Skeletal muscle satellite cell (primary cell): ENCODE measurements around the gene MUTYH.

Experiments used
- H3K27me3 ChIP-seq: 2 replicates; pipeline ENCODE4 v1.7.0; 2013; ENCODE audit warnings: low read length; ENCODE audit not compliant: control insufficient read depth, insufficient read depth
- H3K36me3 ChIP-seq: 2 replicates; pipeline ENCODE4 v1.7.0; 2013; ENCODE audit warnings: mild to moderate bottlenecking, control low read depth, low read length; ENCODE audit not compliant: insufficient read depth
- H3K4me1 ChIP-seq: 2 replicates; pipeline ENCODE4 v1.7.0; 2013; ENCODE audit warnings: low read length; ENCODE audit not compliant: control insufficient read depth, insufficient read depth
- H3K4me2 ChIP-seq: 2 replicates; pipeline ENCODE4 v1.7.0; 2013; ENCODE audit warnings: mild to moderate bottlenecking, low read length
- H3K4me3 ChIP-seq: 2 replicates; pipeline ENCODE4 v1.7.0; 2013; ENCODE audit warnings: low read length
- H3K9ac ChIP-seq: 2 replicates; pipeline ENCODE4 v1.7.0; 2013; ENCODE audit warnings: mild to moderate bottlenecking, low read depth, low read length, moderate library complexity
- H3K9me3 ChIP-seq: replicated peaks from 2 replicates; pipeline ENCODE4 v1.7.0; 2013; ENCODE audit warnings: mild to moderate bottlenecking, control low read depth, low read length

MUTYH gene

DNA sequence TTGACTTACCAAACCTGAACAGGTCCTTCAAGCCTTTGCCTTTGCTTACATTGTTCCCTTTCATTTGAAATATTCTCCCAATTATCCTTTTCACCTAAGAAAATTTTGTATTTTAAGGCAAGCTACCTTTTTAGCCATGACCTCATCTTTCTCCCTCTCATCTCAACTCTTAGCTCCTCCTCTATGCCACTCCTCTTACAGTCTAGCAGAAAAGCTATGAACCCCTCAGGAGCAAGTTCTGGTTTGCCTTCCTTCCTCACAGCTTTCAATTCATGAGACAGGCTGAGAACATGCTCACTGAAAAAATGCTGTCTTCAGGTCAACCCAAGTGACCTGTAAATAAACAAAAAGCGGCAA lies 8.3 kb upstream of the MUTYH start:
- no peak overlapping the region for H3K9ac ChIP-seq
- H3K36me3 ChIP-seq: peaks cover 12% of the 10 kb centered on the region
- H3K4me3 ChIP-seq: no peak overlapping the region
- peaks cover 8% of the 10 kb centered on the region for H3K4me1 ChIP-seq
- no peaks in the 10 kb centered on the region for H3K27me3 ChIP-seq
- no peaks in the 10 kb centered on the region for H3K9me3 ChIP-seq
- no peak overlapping the region for H3K4me2 ChIP-seq

DNA sequence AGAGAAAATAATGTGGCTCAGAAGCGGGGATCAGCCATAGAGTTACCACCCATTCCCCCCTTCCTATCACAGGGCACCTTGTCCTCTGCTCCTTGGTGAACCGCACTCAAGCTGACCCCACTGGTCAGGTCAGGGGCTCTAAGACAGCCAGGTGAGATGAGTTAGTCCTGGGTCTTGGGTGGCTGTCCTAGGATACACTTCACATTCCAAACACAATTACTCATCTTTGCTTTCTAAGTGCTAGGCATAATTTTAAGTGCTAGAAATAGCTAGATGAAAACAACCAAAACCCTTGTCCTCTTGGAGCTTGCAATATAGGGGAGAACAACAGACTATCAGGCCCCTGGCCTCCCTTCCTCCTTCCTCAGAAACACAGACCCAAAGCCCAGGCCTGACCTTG lies 7.8 kb upstream of the MUTYH start:
- H3K9ac ChIP-seq: no peak overlapping the region
- no peak overlapping the region for H3K4me2 ChIP-seq
- H3K27me3 ChIP-seq: no peaks in the 10 kb centered on the region
- no peak overlapping the region for H3K4me3 ChIP-seq
- H3K4me1 ChIP-seq: peaks cover 8% of the 10 kb centered on the region
- H3K9me3 ChIP-seq: no peaks in the 10 kb centered on the region
- H3K36me3 ChIP-seq: peaks cover 18% of the 10 kb centered on the region

GRCh38 chr1:45346473-45346872 lies 6.2 kb upstream of the MUTYH start:
- H3K4me2 ChIP-seq: no peak overlapping the region
- H3K27me3 ChIP-seq: no peaks in the 10 kb centered on the region
- peaks cover 8% of the 10 kb centered on the region for H3K4me1 ChIP-seq
- H3K9me3 ChIP-seq: no peaks in the 10 kb centered on the region
- H3K36me3 ChIP-seq: peaks cover 31% of the 10 kb centered on the region
- H3K9ac ChIP-seq: no peak overlapping the region
- H3K4me3 ChIP-seq: no peak overlapping the region

- H3K36me3 ChIP-seq: peaks cover 31% of the 10 kb centered on the region
- peaks cover 17% of the 10 kb centered on the region for H3K4me1 ChIP-seq
- H3K27me3 ChIP-seq: no peaks in the 10 kb centered on the region
- H3K4me3 ChIP-seq: no peak overlapping the region
- H3K9me3 ChIP-seq: no peaks in the 10 kb centered on the region
- H3K9ac ChIP-seq: no peak overlapping the region
- no peak overlapping the region for H3K4me2 ChIP-seq
These were observed 4.8 kb upstream of the MUTYH start for GRCh38 chr1:45345014-45345413.

DNA sequence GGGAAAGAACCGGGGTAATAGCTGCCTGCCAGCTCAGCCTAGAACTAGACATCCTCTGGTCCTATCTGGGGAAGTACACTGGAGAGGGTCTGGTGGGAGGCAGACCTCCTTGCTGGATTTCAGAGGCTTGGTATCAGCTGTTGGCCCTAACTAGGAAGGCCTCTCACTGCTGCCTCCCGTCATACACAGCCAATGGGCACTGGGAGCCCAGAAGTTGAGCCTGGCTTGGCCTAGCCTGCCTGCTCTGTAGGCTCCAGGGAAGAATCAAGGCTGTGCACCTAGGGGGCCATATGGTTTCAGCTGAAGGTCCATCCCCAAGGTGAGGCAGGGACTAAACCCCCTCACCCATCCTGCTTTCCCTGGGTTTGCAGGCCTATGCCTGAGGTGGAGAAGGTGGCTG lies 4.3 kb upstream of the MUTYH start:
- no peaks in the 10 kb centered on the region for H3K27me3 ChIP-seq
- no peak overlapping the region for H3K9ac ChIP-seq

DNA sequence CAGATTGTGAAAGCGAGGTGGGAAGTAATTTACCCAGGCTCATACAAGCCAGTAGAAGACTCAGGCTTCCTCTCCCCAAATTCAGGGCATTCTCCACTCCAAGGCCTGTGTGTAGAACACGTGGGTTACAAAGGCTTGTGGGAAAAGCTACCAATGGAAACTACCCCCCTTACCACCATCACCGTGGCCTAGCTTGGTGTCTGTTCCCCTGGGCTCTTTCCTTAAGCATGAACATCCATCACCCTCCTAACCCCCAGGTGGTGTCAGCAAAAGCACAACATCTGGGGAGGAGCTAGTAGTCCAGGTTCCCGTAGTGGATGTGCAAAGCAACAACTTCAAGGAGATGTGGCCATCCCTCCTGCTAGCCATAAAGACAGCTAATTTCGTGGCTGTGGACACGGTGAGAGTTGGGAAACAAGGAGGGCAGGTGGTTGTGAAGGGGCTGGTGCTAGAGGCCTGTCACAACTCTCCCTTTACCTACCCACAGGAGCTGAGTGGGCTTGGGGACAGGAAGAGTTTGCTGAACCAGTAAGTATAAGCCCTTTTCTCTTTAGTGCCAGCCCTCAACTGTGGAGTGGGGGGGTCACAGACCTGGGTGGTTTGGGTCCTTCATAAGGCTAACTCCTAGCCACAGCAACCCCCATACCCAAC lies 701 bp upstream of the MUTYH start:
- Histone ChIP-seq H3K9ac (peak overlapping the region; percentile 92), H3K36me3 (peaks cover 31% of the 10 kb centered on the region), H3K4me2 (peak overlapping the region; percentile 85), H3K9me3 (no peaks in the 10 kb centered on the region), H3K4me1 (peaks cover 15% of the 10 kb centered on the region), H3K4me3 (peak overlapping the region; percentile 81), H3K27me3 (no peaks in the 10 kb centered on the region)

More for the DNA sequence above, 4.3 kb upstream of the MUTYH start:
- Histone ChIP-seq H3K36me3 (peaks cover 31% of the 10 kb centered on the region), H3K4me3 (no peak overlapping the region), H3K9me3 (no peaks in the 10 kb centered on the region), H3K4me2 (no peak overlapping the region), H3K4me1 (peaks cover 17% of the 10 kb centered on the region)

- Histone ChIP-seq H3K36me3 (peaks cover 17% of the 10 kb centered on the region), H3K9me3 (no peaks in the 10 kb centered on the region), H3K9ac (no peak overlapping the region), H3K27me3 (no peaks in the 10 kb centered on the region), H3K4me1 (peaks cover 15% of the 10 kb centered on the region), H3K4me3 (no peak overlapping the region), H3K4me2 (no peak overlapping the region)
These were observed 2.5 kb downstream of the MUTYH start for GRCh38 chr1:45337630-45338325.

- Histone ChIP-seq H3K36me3 (peaks cover 15% of the 10 kb centered on the region), H3K9ac (no peak overlapping the region), H3K4me2 (no peak overlapping the region), H3K27me3 (no peaks in the 10 kb centered on the region), H3K4me3 (no peak overlapping the region), H3K4me1 (peaks cover 9% of the 10 kb centered on the region), H3K9me3 (no peaks in the 10 kb centered on the region)
These were observed 4.3 kb downstream of the MUTYH start for GRCh38 chr1:45335855-45336324.

GRCh38 chr1:45334308-45335245 lies 5.7 kb downstream of the MUTYH start:
- Histone ChIP-seq H3K36me3 (peaks cover 19% of the 10 kb centered on the region), H3K9ac (no peak overlapping the region), H3K4me3 (no peak overlapping the region)

GRCh38 chr1:45332346-45332720 lies 7.9 kb downstream of the MUTYH start:
- no peaks in the 10 kb centered on the region for H3K9me3 ChIP-seq
- no peaks in the 10 kb centered on the region for H3K27me3 ChIP-seq
- no peak overlapping the region for H3K4me2 ChIP-seq
- H3K4me1 ChIP-seq: peaks cover 2% of the 10 kb centered on the region
- no peak overlapping the region for H3K4me3 ChIP-seq
- peaks cover 19% of the 10 kb centered on the region for H3K36me3 ChIP-seq
- no peak overlapping the region for H3K9ac ChIP-seq

More at GRCh38 chr1:45334308-45335245, 5.7 kb downstream of the MUTYH start:
- H3K4me1 ChIP-seq: peaks cover 5% of the 10 kb centered on the region
- no peak overlapping the region for H3K4me2 ChIP-seq
- H3K9me3 ChIP-seq: no peaks in the 10 kb centered on the region
- no peaks in the 10 kb centered on the region for H3K27me3 ChIP-seq
